H1 (cell line): Measurements from ENCODE around the gene OPA3. TPM values are rescaled to one million over a fixed set of nuclear protein-coding genes. Genes with fewer than 3 reads are reported as not detected.

Experiments used
- CTCF ChIA-PET: fragments of 300-600 bp; sonication (Branson Sonifier 250); formaldehyde crosslinking; loops from one replicate; lab custom pipeline; 2021; ENCODE audit not compliant: partially characterized antibody; lab: Charles Lee
- POLR2A ChIA-PET: fragments of 300-600 bp; sonication (Branson Sonifier 250); formaldehyde crosslinking; loops from one replicate; lab custom pipeline; 2021; ENCODE audit warnings: inconsistent platforms; ENCODE audit not compliant: partially characterized antibody; lab: Charles Lee
- DNase-seq, 2 experiments: peaks; one replicate each; pipeline versions ENCODE4 v3.0.0 to v3.0.0-alpha.2; 2010 to 2022; ENCODE audit warnings: low spot score in 2 of 2, low read depth in 1 of 2, mixed read lengths in 1 of 2
- FAIRE-seq: peaks from 2 replicates; lab custom pipeline; 2011; peaks lifted over from hg19 to GRCh38; lab: Jason Lieb, UNC
- H2AFZ ChIP-seq: 2 replicates; pipeline ENCODE4 v1.8.1; 2012; ENCODE audit warnings: low read length, inconsistent platforms
- H2AK5ac ChIP-seq: 2 replicates; pipeline ENCODE4 v1.6.1; 2013; ENCODE audit warnings: low read depth, low read length
- H2BK120ac ChIP-seq: replicated peaks from 2 replicates; pipeline ENCODE3; 2013; ENCODE audit warnings: low read depth, low read length, inconsistent platforms
- H2BK12ac ChIP-seq: 2 replicates; pipeline ENCODE4 v1.6.1; 2013; ENCODE audit warnings: low read depth, low read length
- H2BK15ac ChIP-seq: 2 replicates; pipeline ENCODE4 v1.6.1; 2013; ENCODE audit warnings: low read length
- H2BK20ac ChIP-seq: 2 replicates; pipeline ENCODE4 v1.6.1; 2013; ENCODE audit warnings: low read length
- H2BK5ac ChIP-seq: 2 replicates; pipeline ENCODE4 v1.6.1; 2013; ENCODE audit warnings: low read depth, low read length
- H3K14ac ChIP-seq: 2 replicates; pipeline ENCODE4 v1.6.1; 2013; ENCODE audit warnings: inconsistent platforms; ENCODE audit not compliant: insufficient read length
- H3K18ac ChIP-seq: 2 replicates; pipeline ENCODE4 v1.6.1; 2013; ENCODE audit warnings: low read length; ENCODE audit errors: extremely low read depth
- H3K23ac ChIP-seq: 2 replicates; pipeline ENCODE4 v1.6.1; 2013; ENCODE audit warnings: inconsistent platforms; ENCODE audit not compliant: insufficient read length
- H3K23me2 ChIP-seq: 2 replicates; pipeline ENCODE4 v1.6.1; 2013; ENCODE audit warnings: low read depth, low read length
- H3K27ac ChIP-seq: 2 replicates; pipeline ENCODE4 v1.6.1; 2011; ENCODE audit warnings: low read depth, low read length, inconsistent platforms
- H3K27me3 ChIP-seq, 4 experiments: replicated peaks in 1 of 4; 1 replicate in 1 of 4; 2 replicates in 3 of 4; pipeline versions ENCODE4 v1.6.1 to v1.8.1; 2011 to 2013; ENCODE audit warnings: low read length in 3 of 4, mild to moderate bottlenecking in 3 of 4, inconsistent platforms in 2 of 4, mixed read lengths in 2 of 4, moderate library complexity in 1 of 4; ENCODE audit not compliant: control insufficient read depth in 3 of 4, insufficient read depth in 3 of 4; ENCODE audit errors: extremely low read depth in 1 of 4
- H3K36me3 ChIP-seq, 4 experiments: 2 replicates each; pipeline versions ENCODE4 v1.6.1 to v1.8.1; 2011 to 2013; ENCODE audit warnings: mild to moderate bottlenecking in 4 of 4, low read length in 3 of 4, moderate library complexity in 2 of 4, control low read depth in 1 of 4, inconsistent platforms in 1 of 4; ENCODE audit not compliant: insufficient read depth in 4 of 4, control insufficient read depth in 2 of 4
- H3K4ac ChIP-seq: replicated peaks from 2 replicates; pipeline ENCODE3; 2013; ENCODE audit warnings: low read length, low read depth, mixed read lengths, inconsistent platforms; ENCODE audit not compliant: insufficient read length
- H3K4me1 ChIP-seq, 4 experiments: replicated peaks in 1 of 4; 1 replicate in 1 of 4; 2 replicates in 3 of 4; pipeline versions ENCODE4 v1.6.1 to v1.8.1; 2011 to 2013; ENCODE audit warnings: low read length in 3 of 4, inconsistent platforms in 2 of 4, mixed read lengths in 1 of 4; ENCODE audit not compliant: insufficient read depth in 4 of 4, control insufficient read depth in 3 of 4
- H3K4me2 ChIP-seq, 2 experiments: 2 replicates each; pipeline versions ENCODE4 v1.6.1 to v1.8.1; 2011 to 2013; ENCODE audit warnings: low read depth in 2 of 2, low read length in 2 of 2, control low read depth in 1 of 2, inconsistent platforms in 1 of 2, mild to moderate bottlenecking in 1 of 2; ENCODE audit not compliant: insufficient read depth in 1 of 2
- H3K4me3 ChIP-seq, 4 experiments: fragments of 200-600, 300-600 bp in 1 of 4; sonication (generic), shearing (Covaris generic), sonication (Bioruptor Twin) in 1 of 4; 2 replicates each; pipeline versions ENCODE4 v1.5.1 to v1.8.1; 2011 to 2016; ENCODE audit warnings: low read length in 4 of 4, low read depth in 3 of 4, control low read depth in 2 of 4, inconsistent platforms in 2 of 4, mild to moderate bottlenecking in 2 of 4, mixed read lengths in 1 of 4, moderate library complexity in 1 of 4; ENCODE audit not compliant: insufficient read depth in 2 of 4; ENCODE audit errors: extremely low read depth in 1 of 4
- H3K56ac ChIP-seq: replicated peaks from 2 replicates; pipeline ENCODE3; 2013; ENCODE audit warnings: low read depth, mild to moderate bottlenecking, mixed read lengths, low read length, inconsistent platforms; ENCODE audit not compliant: insufficient read length
- H3K79me1 ChIP-seq: 2 replicates; pipeline ENCODE4 v1.6.1; 2013; ENCODE audit warnings: low read depth, low read length, control low read depth
- H3K79me2 ChIP-seq, 2 experiments: 2 replicates each; pipeline versions ENCODE4 v1.6.1 to v1.8.1; 2012 to 2013; ENCODE audit warnings: low read length in 2 of 2, mild to moderate bottlenecking in 2 of 2, inconsistent platforms in 1 of 2; ENCODE audit not compliant: insufficient read depth in 2 of 2, control insufficient read depth in 1 of 2
- H3K9ac ChIP-seq, 4 experiments: replicated peaks in 1 of 4; 1 replicate in 1 of 4; 2 replicates in 3 of 4; pipeline versions ENCODE4 v1.6.1 to v1.8.1; 2011 to 2013; ENCODE audit warnings: low read depth in 3 of 4, low read length in 3 of 4, control low read depth in 2 of 4, mild to moderate bottlenecking in 2 of 4, moderate library complexity in 2 of 4, inconsistent platforms in 1 of 4; ENCODE audit errors: extremely low read depth in 1 of 4
- H3K9me3 ChIP-seq, 2 experiments: 2 replicates each; pipeline versions ENCODE4 v1.6.1 to v1.8.1; 2012 to 2013; ENCODE audit warnings: mild to moderate bottlenecking in 2 of 2, moderate library complexity in 2 of 2, control low read depth in 1 of 2, inconsistent platforms in 1 of 2, low read depth in 1 of 2, low read length in 1 of 2, mixed read lengths in 1 of 2; ENCODE audit not compliant: insufficient read depth in 2 of 2
- H4K20me1 ChIP-seq, 2 experiments: replicated peaks in 1 of 2; 2 replicates each; pipeline versions ENCODE3 to v1.8.1; 2011 to 2013; ENCODE audit warnings: inconsistent platforms in 2 of 2, low read length in 2 of 2, mild to moderate bottlenecking in 1 of 2; ENCODE audit not compliant: insufficient read depth in 2 of 2, control insufficient read depth in 1 of 2
- H4K5ac ChIP-seq: 2 replicates; pipeline ENCODE4 v1.6.1; 2013; ENCODE audit warnings: low read length, low read depth, mixed read lengths, inconsistent platforms; ENCODE audit not compliant: insufficient read length
- H4K8ac ChIP-seq: 2 replicates; pipeline ENCODE4 v1.8.0; 2013; ENCODE audit warnings: mild to moderate bottlenecking, moderate library complexity, low read length, inconsistent platforms; ENCODE audit not compliant: insufficient read depth; ENCODE audit errors: extremely low read depth
- H4K91ac ChIP-seq: replicated peaks from 2 replicates; pipeline ENCODE3; 2013; ENCODE audit warnings: low read length, mixed read lengths, inconsistent platforms; ENCODE audit not compliant: insufficient read length
- CBX5 ChIP-seq: fragments of 300-800, 300-1000 bp; sonication (generic); IDR thresholded peaks from 2 replicates; pipeline ENCODE4 v1.7.1; 2016; ENCODE audit warnings: antibody characterized with exemption, low read length, low read depth
- CEBPB ChIP-seq: IDR thresholded peaks from 2 replicates; pipeline ENCODE4 v1.6.1; 2012; ENCODE audit warnings: low read depth, low read length
- GABPA ChIP-seq: IDR thresholded peaks from 2 replicates; pipeline ENCODE4 v1.6.1; 2011; ENCODE audit warnings: mild to moderate bottlenecking, low read length, moderate library complexity, borderline replicate concordance; ENCODE audit not compliant: insufficient read depth
- JUN ChIP-seq: IDR thresholded peaks from 2 replicates; pipeline ENCODE4 v1.6.1; 2011; ENCODE audit warnings: low read depth, mild to moderate bottlenecking, improper control_type of control experiment, low read length
- MAFK ChIP-seq: IDR thresholded peaks from 2 replicates; pipeline ENCODE4 v1.6.1; 2012; ENCODE audit warnings: low read depth, mild to moderate bottlenecking, improper control_type of control experiment, low read length
- NRF1 ChIP-seq: IDR thresholded peaks from 2 replicates; pipeline ENCODE4 v1.6.1; 2011; ENCODE audit warnings: mild to moderate bottlenecking, low read depth, low read length, improper control_type of control experiment
- RFX5 ChIP-seq: IDR thresholded peaks from 2 replicates; pipeline ENCODE4 v1.6.1; 2011; ENCODE audit warnings: low read depth, low read length, improper control_type of control experiment, borderline replicate concordance
- TAF7 ChIP-seq: optimal IDR thresholded peaks from 2 replicates; pipeline ENCODE3; 2011; ENCODE audit warnings: low read depth, mild to moderate bottlenecking, inconsistent platforms, low read length, moderate library complexity, borderline replicate concordance
- TCF12 ChIP-seq: IDR thresholded peaks from 2 replicates; pipeline ENCODE4 v1.6.1; 2011; ENCODE audit warnings: low read depth, mild to moderate bottlenecking, low read length
- TEAD4 ChIP-seq: IDR thresholded peaks from 2 replicates; pipeline ENCODE4 v1.6.1; 2012; ENCODE audit warnings: low read depth, low read length, inconsistent platforms, mixed read lengths
- WGBS, 2 experiments: shearing (Covaris generic) in 1 of 2; methylation state at CpG; one replicate each; pipeline versions ENCODE4 v1.1.6 to v1.1.7; 2013 to 2015; ENCODE audit warnings: low lambda C conversion rate in 2 of 2, mixed read lengths in 2 of 2, inconsistent platforms in 1 of 2, low coverage in 1 of 2, missing lambda C conversion rate in 1 of 2; ENCODE audit not compliant: insufficient replicate concordance in 2 of 2, insufficient coverage in 1 of 2, insufficient read length in 1 of 2; ENCODE audit errors: extremely low coverage in 1 of 2, missing lambda C conversion rate in 1 of 2; 5-methylcytosine and 5-hydroxymethylcytosine counted together
- polyA plus RNA-seq, 7 experiments: library from polyadenylated mRNA; depleted of rRNA in 3 of 7; stranded (reverse) in 5 of 7; unstranded in 2 of 7; fragments of >200 nt in 5 of 7; fragments of 200-250 nt in 2 of 7; gene quantifications; 1 replicate in 5 of 7; 2 replicates in 1 of 7; 4 replicates in 1 of 7; pipeline versions ENCODE4 v1.2.1 to v1.2.3, GENCODE V29; 2011 to 2013; ENCODE audit warnings: missing spikeins in 2 of 7, mixed read lengths in 2 of 7
- total RNA-seq: library from RNA; stranded (reverse); fragmentation: NEBNext Ultra II Directional; extraction: Animal tissue kit (Norgen Biotek cat#: 25700); gene quantifications from 2 replicates; pipeline ENCODE4 v1.2.1, GENCODE V29; 2021
- TF ChIP-seq, protein P1 (sequence below): IDR thresholded peaks from 2 replicates; pipeline ENCODE4 v1.6.1; 2012; ENCODE audit warnings: low read length, inconsistent platforms
- TF ChIP-seq, protein P2 (sequence below): IDR thresholded peaks from 2 replicates; pipeline ENCODE4 v1.6.1; 2012; ENCODE audit warnings: inconsistent platforms

OPA3 gene
- total and polyA plus RNA-seq, 2 of the 8 experiments (the other 6 are each of a cell fraction or from before 2014, with no cell fraction given), result 12.5 to 14.5 TPM

DNA sequence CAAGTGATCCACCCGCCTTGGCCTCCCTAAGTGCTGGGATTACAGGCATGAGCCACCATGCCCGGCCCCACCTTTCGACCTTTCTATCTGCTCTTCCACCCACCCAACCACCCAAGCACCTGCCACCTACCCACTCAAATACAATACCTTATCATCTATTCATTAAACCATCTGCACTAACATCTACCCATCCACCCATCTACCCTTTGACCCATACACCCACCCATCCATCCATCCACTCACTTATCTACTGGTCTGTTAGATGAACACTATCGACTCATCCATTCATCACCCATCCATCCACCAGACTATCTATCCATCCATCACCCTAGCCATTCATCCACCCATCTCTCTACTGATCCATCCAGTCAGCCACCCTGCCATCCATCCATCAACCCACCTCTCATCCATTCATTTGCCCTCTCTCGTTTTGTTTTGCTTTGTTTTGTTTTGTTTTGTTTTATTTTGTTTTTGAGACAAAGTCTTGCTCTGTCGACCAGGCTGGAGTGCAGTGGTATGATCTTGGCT is 37.4 kb upstream of the OPA3 start:
- no peaks in the 10 kb centered on the region for H3K9me3 ChIP-seq
- no peak overlapping the region for H2AK5ac ChIP-seq
- H3K56ac ChIP-seq, result no peak overlapping the region
- H3K36me3 ChIP-seq, result peaks cover 0 to 4% (median 0%) of the 10 kb centered on the region in 4 experiments; a peak in 3 of 8 replicates
- ChIA-PET CTCF (interaction anchor here (0.9 to 1.2 kb wide), 2 partner anchors 18 to 31 kb away, joined by 3 to 7 read pairs; partner anchors contain the start of gene EML2), POLR2A (no interaction called here)
- H4K20me1 ChIP-seq, result no peaks in the 10 kb centered on the region
- H3K9ac ChIP-seq, result no peak overlapping the region
- no peak overlapping the region for H3K18ac ChIP-seq
- H4K8ac ChIP-seq, result no peak overlapping the region
- H3K14ac ChIP-seq, result no peak overlapping the region
- no peak overlapping the region for H2BK20ac ChIP-seq
- no peaks in the 10 kb centered on the region for H3K79me1 ChIP-seq
- H2BK15ac ChIP-seq, result no peak overlapping the region
- no peak for DNase-seq
- H3K23me2 ChIP-seq, result peaks cover 4% of the 10 kb centered on the region; the same call in 1 of the 2 replicates
- no peaks in the 10 kb centered on the region for H3K79me2 ChIP-seq
- H4K5ac ChIP-seq, result no peak overlapping the region
- H3K4me3 ChIP-seq, result no peak overlapping the region
- no peak overlapping the region for H2BK12ac ChIP-seq
- H3K4me1 ChIP-seq, result no peaks in the 10 kb centered on the region; a peak in 1 of 7 replicates
- H2BK120ac ChIP-seq, result no peak overlapping the region
- H3K23ac ChIP-seq, result no peak overlapping the region
- no peak overlapping the region for H2BK5ac ChIP-seq
- H3K4ac ChIP-seq, result no peak overlapping the region
- H3K27ac ChIP-seq, result no peak overlapping the region
- FAIRE-seq, result no peak
- H4K91ac ChIP-seq, result no peak overlapping the region
- H2AFZ ChIP-seq, result no peak overlapping the region
- H3K27me3 ChIP-seq, result no peaks in the 10 kb centered on the region
- 90% methylated on average over 6 of the region's 6 CpGs; no CpG with 5 or more reads in 1 of the 2 experiments for WGBS, 2 experiments
- H3K4me2 ChIP-seq, result no peak overlapping the region
- TF ChIP-seq GABPA (no peak), TEAD4 (no peak), TAF7 (no peak), CBX5 (no peak), MAFK (no peak), TCF12 (no peak), NRF1 (no peak), JUN (no peak), CEBPB (no peak), RFX5 (no peak)
- TF ChIP-seq, protein P1, sequence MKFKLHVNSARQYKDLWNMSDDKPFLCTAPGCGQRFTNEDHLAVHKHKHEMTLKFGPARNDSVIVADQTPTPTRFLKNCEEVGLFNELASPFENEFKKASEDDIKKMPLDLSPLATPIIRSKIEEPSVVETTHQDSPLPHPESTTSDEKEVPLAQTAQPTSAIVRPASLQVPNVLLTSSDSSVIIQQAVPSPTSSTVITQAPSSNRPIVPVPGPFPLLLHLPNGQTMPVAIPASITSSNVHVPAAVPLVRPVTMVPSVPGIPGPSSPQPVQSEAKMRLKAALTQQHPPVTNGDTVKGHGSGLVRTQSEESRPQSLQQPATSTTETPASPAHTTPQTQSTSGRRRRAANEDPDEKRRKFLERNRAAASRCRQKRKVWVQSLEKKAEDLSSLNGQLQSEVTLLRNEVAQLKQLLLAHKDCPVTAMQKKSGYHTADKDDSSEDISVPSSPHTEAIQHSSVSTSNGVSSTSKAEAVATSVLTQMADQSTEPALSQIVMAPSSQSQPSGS, result no peak
- TF ChIP-seq, protein P2, sequence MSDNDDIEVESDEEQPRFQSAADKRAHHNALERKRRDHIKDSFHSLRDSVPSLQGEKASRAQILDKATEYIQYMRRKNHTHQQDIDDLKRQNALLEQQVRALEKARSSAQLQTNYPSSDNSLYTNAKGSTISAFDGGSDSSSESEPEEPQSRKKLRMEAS, result no peak
